K562 (cell line): ENCODE results near the gene ZNF480. TPM values are rescaled to one million over a fixed set of nuclear protein-coding genes. Genes with fewer than 3 reads are reported as not detected.

Experiments
- ATF1 ChIP-seq, 2 experiments: fragments of 450-650 bp in 1 of 2; IDR thresholded peaks; 2 replicates each; pipeline ENCODE4 v1.6.1; 2016; ENCODE audit warnings: missing compliant biosample characterization in 1 of 2, missing genetic modification characterization in 1 of 2
- BMI1 ChIP-seq: fragments of 150-350 bp; IDR thresholded peaks from 2 replicates; pipeline ENCODE4 v1.6.1; 2014; ENCODE audit warnings: low read length
- CSDE1 ChIP-seq, 2 experiments: fragments of 450-650 bp; IDR thresholded peaks; 2 replicates each; pipeline ENCODE4 v1.6.1; 2016; ENCODE audit warnings: mild to moderate bottlenecking in 1 of 2
- EGR1 ChIP-seq: fragments of 450-650 bp; conservative IDR thresholded peaks from 2 replicates; pipeline ENCODE4 v1.6.1; 2017; ENCODE audit warnings: mild to moderate bottlenecking
- KDM5B ChIP-seq: fragments of 200-600 bp; sonication (generic); IDR thresholded peaks from 2 replicates; pipeline ENCODE4 v1.6.1; 2012; ENCODE audit warnings: low read depth, mild to moderate bottlenecking, moderate library complexity, low read length, control low read depth, inconsistent platforms; ENCODE audit not compliant: insufficient replicate concordance
- MYC ChIP-seq, 2 experiments: fragments of 250-450 bp in 1 of 2; sonication (Bioruptor Pico) in 1 of 2; IDR thresholded peaks; 2 replicates each; pipeline versions ENCODE4 v1.5.1 to v1.6.1; 2012 to 2021; ENCODE audit warnings: low read depth in 2 of 2, borderline replicate concordance in 1 of 2, improper control_type of control experiment in 1 of 2, low read length in 1 of 2, mild to moderate bottlenecking in 1 of 2, moderate library complexity in 1 of 2
- NFRKB ChIP-seq: fragments of 450-650 bp; IDR thresholded peaks from 2 replicates; pipeline ENCODE4 v1.6.1; 2016; ENCODE audit warnings: low read depth
- POLR2AphosphoS5 ChIP-seq: IDR thresholded peaks from 2 replicates; pipeline ENCODE4 v1.6.1; 2011; ENCODE audit warnings: mild to moderate bottlenecking, low read depth, low read length, moderate library complexity; ENCODE audit not compliant: control insufficient read depth, insufficient read depth
- SMARCE1 ChIP-seq: fragments of 450-650 bp; IDR thresholded peaks from 2 replicates; pipeline ENCODE4 v1.7.1; 2016; ENCODE audit warnings: mild to moderate bottlenecking
- SNIP1 ChIP-seq: fragments of 450-650 bp; IDR thresholded peaks from 2 replicates; pipeline ENCODE4 v1.7.1; 2017; ENCODE audit warnings: low read depth, mild to moderate bottlenecking
- TOE1 ChIP-seq, 2 experiments: fragments of 450-650 bp in 1 of 2; sonication (generic) in 1 of 2; formaldehyde crosslinking in 1 of 2; IDR thresholded peaks; 2 replicates each; pipeline versions ENCODE4 v1.7.1 to v1.8.0; 2016 to 2022; ENCODE audit warnings: borderline replicate concordance in 2 of 2, mild to moderate bottlenecking in 2 of 2, antibody characterized with exemption in 1 of 2, inconsistent platforms in 1 of 2, low read depth in 1 of 2, missing genetic modification reagents in 1 of 2, moderate library complexity in 1 of 2
- ZBTB17 ChIP-seq: fragments of 450-650 bp; formaldehyde crosslinking; IDR thresholded peaks from 2 replicates; pipeline ENCODE4 v1.4.0; 2020; ENCODE audit warnings: mild to moderate bottlenecking
- ZFX ChIP-seq: sonication (generic); formaldehyde crosslinking; IDR thresholded peaks from 2 replicates; pipeline ENCODE4 v1.8.0; 2022; ENCODE audit warnings: mild to moderate bottlenecking, missing genetic modification reagents, moderate library complexity
- ZNF212 ChIP-seq: fragments of 450-650 bp; formaldehyde crosslinking; IDR thresholded peaks from 2 replicates; pipeline ENCODE4 v1.4.0; 2020; ENCODE audit warnings: mild to moderate bottlenecking
- ZNF274 ChIP-seq: IDR thresholded peaks from 2 replicates; pipeline ENCODE4 v1.6.1; 2011; ENCODE audit warnings: low read depth, mild to moderate bottlenecking, low read length, moderate library complexity, borderline replicate concordance
- polyA plus RNA-seq, 8 experiments: library from polyadenylated mRNA; depleted of rRNA in 4 of 8; stranded (reverse) in 5 of 8; unstranded in 3 of 8; fragments of >200 nt; fragmentation: Nextera tagmentation in 2 of 8; fragmentation: Illumina TruSeq in 1 of 8; extraction: Ambion mirVana in 2 of 8; extraction: Trizol in 1 of 8; gene quantifications; 2 replicates each; pipeline versions ENCODE4 v1.2.1 to v1.2.3, GENCODE V29; 2011 to 2014; ENCODE audit warnings: inconsistent platforms in 1 of 8, missing spikeins in 1 of 8
- total RNA-seq, 7 experiments: library from RNA; depleted of rRNA in 6 of 7; stranded (reverse); fragments of >200 nt in 6 of 7; fragmentation: Illumina TruSeq in 2 of 7; extraction: Trizol in 2 of 7; gene quantifications; 2 replicates each; pipeline versions ENCODE4 v1.2.1 to v1.2.3, GENCODE V29; 2011 to 2021; ENCODE audit warnings: low replicate concordance in 1 of 7
- TF ChIP-seq, protein P1 (sequence below): sonication (generic); formaldehyde crosslinking; IDR thresholded peaks from 2 replicates; pipeline ENCODE4 v1.8.0; 2022; ENCODE audit warnings: missing genetic modification reagents, mild to moderate bottlenecking, moderate library complexity, borderline replicate concordance
- TF ChIP-seq, protein P2 (sequence below): fragments of 450-650 bp; IDR thresholded peaks from 2 replicates; pipeline ENCODE4 v1.7.1; 2018; ENCODE audit warnings: mild to moderate bottlenecking, low read depth; ENCODE audit not compliant: partially characterized antibody
- TF ChIP-seq, protein P3 (sequence below): fragments of 250-450 bp; sonication (Bioruptor Pico); IDR thresholded peaks from 2 replicates; pipeline ENCODE4 v1.4.0; 2020; ENCODE audit warnings: mild to moderate bottlenecking, moderate library complexity

Gene ZNF480
- total and polyA plus RNA-seq, 9 of the 15 experiments (the other 6 are each of a cell fraction or from before 2014, with no cell fraction given): 10.4 to 31.1 (median 22.3) TPM

DNA sequence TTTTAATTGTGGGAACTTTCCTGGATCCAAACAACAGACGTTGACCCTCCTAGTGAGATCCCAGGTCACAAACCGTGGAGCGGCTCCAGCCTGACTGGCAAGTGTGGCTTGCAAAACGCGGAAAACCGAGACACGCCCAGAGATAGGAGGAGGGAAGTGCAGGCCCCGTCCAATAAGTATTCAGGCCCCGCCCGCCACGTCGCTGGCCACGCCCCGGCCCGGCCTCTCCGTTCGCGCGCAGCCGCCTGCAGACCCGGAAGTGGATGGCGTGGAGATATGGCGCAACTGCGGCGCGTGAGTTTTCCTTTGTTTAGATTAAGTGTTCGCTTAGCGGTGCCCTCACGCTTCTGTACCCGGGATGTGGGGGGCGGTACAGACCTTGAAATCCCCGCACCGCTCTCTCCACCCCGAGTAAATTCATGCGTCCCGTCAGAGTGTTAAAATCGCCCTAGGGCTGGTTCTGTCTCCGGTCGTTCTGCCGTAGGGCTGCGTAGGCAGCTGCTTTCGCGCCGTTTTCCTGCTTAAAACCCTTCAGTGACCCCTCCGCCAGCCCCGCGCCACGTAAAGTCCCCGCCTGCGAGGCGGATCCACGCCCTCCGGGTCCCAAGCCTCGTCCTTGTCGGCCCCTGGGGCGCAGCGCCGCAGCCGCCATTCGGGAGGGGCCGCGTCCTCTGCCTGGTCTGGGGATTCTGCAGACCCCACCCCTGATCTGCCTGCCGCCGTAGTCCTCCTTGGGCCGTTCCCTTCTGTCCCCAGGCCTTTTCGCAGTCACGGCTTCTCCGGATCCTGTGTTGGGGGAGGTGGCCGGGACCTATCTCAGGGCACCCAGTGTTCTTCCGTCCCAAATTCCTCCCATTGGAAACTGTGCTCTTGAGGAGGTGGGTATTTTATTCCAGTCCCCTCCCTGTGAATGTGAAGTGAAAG is 27.4 kb upstream of the ZNF480 start, which contains the start of gene ZNF766 (continued):
- TF ChIP-seq, protein P1, sequence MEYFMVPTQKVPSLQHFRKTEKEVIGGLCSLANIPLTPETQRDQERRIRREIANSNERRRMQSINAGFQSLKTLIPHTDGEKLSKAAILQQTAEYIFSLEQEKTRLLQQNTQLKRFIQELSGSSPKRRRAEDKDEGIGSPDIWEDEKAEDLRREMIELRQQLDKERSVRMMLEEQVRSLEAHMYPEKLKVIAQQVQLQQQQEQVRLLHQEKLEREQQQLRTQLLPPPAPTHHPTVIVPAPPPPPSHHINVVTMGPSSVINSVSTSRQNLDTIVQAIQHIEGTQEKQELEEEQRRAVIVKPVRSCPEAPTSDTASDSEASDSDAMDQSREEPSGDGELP (CRISPR knock-in tag): peak; percentile 67; the same call in 1 of the 2 replicates
- TF ChIP-seq, protein P2, sequence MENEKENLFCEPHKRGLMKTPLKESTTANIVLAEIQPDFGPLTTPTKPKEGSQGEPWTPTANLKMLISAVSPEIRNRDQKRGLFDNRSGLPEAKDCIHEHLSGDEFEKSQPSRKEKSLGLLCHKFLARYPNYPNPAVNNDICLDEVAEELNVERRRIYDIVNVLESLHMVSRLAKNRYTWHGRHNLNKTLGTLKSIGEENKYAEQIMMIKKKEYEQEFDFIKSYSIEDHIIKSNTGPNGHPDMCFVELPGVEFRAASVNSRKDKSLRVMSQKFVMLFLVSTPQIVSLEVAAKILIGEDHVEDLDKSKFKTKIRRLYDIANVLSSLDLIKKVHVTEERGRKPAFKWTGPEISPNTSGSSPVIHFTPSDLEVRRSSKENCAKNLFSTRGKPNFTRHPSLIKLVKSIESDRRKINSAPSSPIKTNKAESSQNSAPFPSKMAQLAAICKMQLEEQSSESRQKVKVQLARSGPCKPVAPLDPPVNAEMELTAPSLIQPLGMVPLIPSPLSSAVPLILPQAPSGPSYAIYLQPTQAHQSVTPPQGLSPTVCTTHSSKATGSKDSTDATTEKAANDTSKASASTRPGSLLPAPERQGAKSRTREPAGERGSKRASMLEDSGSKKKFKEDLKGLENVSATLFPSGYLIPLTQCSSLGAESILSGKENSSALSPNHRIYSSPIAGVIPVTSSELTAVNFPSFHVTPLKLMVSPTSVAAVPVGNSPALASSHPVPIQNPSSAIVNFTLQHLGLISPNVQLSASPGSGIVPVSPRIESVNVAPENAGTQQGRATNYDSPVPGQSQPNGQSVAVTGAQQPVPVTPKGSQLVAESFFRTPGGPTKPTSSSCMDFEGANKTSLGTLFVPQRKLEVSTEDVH: peak; percentile 75
- peak; percentile 21 for TF ChIP-seq EGR1
- 0 out of 2 replicates have a peak, but pooled peaks have one; percentile 61 for TF ChIP-seq NFRKB
- TF ChIP-seq CSDE1 (IDR thresholded peaks at IDR 0.05): no peak
- TF ChIP-seq KDM5B: peak; percentile 55
- TF ChIP-seq POLR2AphosphoS5: peak; percentile 77
- TF ChIP-seq, protein P3, sequence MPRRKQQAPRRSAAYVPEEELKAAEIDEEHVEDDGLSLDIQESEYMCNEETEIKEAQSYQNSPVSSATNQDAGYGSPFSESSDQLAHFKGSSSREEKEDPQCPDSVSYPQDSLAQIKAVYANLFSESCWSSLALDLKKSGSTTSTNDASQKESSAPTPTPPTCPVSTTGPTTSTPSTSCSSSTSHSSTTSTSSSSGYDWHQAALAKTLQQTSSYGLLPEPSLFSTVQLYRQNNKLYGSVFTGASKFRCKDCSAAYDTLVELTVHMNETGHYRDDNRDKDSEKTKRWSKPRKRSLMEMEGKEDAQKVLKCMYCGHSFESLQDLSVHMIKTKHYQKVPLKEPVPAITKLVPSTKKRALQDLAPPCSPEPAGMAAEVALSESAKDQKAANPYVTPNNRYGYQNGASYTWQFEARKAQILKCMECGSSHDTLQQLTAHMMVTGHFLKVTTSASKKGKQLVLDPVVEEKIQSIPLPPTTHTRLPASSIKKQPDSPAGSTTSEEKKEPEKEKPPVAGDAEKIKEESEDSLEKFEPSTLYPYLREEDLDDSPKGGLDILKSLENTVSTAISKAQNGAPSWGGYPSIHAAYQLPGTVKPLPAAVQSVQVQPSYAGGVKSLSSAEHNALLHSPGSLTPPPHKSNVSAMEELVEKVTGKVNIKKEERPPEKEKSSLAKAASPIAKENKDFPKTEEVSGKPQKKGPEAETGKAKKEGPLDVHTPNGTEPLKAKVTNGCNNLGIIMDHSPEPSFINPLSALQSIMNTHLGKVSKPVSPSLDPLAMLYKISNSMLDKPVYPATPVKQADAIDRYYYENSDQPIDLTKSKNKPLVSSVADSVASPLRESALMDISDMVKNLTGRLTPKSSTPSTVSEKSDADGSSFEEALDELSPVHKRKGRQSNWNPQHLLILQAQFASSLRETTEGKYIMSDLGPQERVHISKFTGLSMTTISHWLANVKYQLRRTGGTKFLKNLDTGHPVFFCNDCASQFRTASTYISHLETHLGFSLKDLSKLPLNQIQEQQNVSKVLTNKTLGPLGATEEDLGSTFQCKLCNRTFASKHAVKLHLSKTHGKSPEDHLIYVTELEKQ: no peak
- TF ChIP-seq ZNF274: no peak
- TF ChIP-seq SMARCE1: peak; percentile 28; the same call in 1 of the 2 replicates
- TF ChIP-seq BMI1: no peak
- TF ChIP-seq TOE1 (IDR thresholded peaks at IDR 0.05; ENCODE audit: borderline replicate concordance): no peak
- 0 out of 2 replicates have a peak, but pooled peaks have one; percentile 47 for TF ChIP-seq TOE1 (CRISPR knock-in tag; IDR thresholded peaks at IDR 0.05; ENCODE audit: borderline replicate concordance, low read depth)
- 0 out of 2 replicates have a peak, but pooled peaks have one; percentile 21 for TF ChIP-seq ATF1 (CRISPR knock-in tag; IDR thresholded peaks at IDR 0.05)
- TF ChIP-seq ATF1 (tag; IDR thresholded peaks at IDR 0.05): peak; percentile 90
- peak; percentile 93 for TF ChIP-seq MYC (IDR thresholded peaks at IDR 0.05; ENCODE audit: low read depth, low read length)
- peak; percentile 83; the same call in 1 of the 2 replicates for TF ChIP-seq MYC (CRISPR knock-in tag; IDR thresholded peaks at IDR 0.05; ENCODE audit: borderline replicate concordance, low read depth)
- no peak for TF ChIP-seq SNIP1
- peak; percentile 64 for TF ChIP-seq ZFX (CRISPR knock-in tag)
- 0 out of 2 replicates have a peak, but pooled peaks have one; percentile 46 for TF ChIP-seq ZBTB17
- TF ChIP-seq ZNF212: no peak
